Muscle layer of colon (tissue), 2 donors: ENCODE data around the gene PGBD4.

Source experiments
- H3K27ac ChIP-seq: one replicate; pipeline ENCODE4 v1.7.0; 2013; ENCODE audit warnings: low read depth, mild to moderate bottlenecking, low read length, moderate library complexity
- H3K27me3 ChIP-seq, 2 donors: one replicate each; pipeline ENCODE4 v1.7.0; 2013; ENCODE audit warnings: low read length in 2 of 2, mild to moderate bottlenecking in 2 of 2; ENCODE audit not compliant: insufficient read depth in 2 of 2, control insufficient read depth in 1 of 2
- H3K36me3 ChIP-seq: one replicate; pipeline ENCODE4 v1.7.0; 2013; ENCODE audit warnings: mild to moderate bottlenecking, low read length; ENCODE audit not compliant: insufficient read depth
- H3K4me1 ChIP-seq: one replicate; pipeline ENCODE4 v1.7.0; 2013; ENCODE audit warnings: mild to moderate bottlenecking, low read length; ENCODE audit not compliant: insufficient read depth
- H3K4me3 ChIP-seq, 2 donors: one replicate each; pipeline ENCODE4 v1.7.0; 2013; ENCODE audit warnings: low read length in 2 of 2, low read depth in 1 of 2, mild to moderate bottlenecking in 1 of 2, moderate library complexity in 1 of 2
- H3K9ac ChIP-seq: one replicate; pipeline ENCODE4 v1.7.0; 2013; ENCODE audit warnings: low read length
- H3K9me3 ChIP-seq: one replicate; pipeline ENCODE4 v1.7.0; 2013; ENCODE audit warnings: mild to moderate bottlenecking, low read length
- donor health status: abdominal sarcoma.
- donor health status: Adenocarcinoma of cecum.

PGBD4 gene

GRCh38 chr15:34078900-34079299 lies 23.0 kb upstream of the PGBD4 start:
- no peaks in the 10 kb centered on the region for H3K36me3 ChIP-seq

GRCh38 chr15:34079904-34080303 lies 22.0 kb upstream of the PGBD4 start:
- H3K9me3 ChIP-seq = no peaks in the 10 kb centered on the region
- no peaks in the 10 kb centered on the region for H3K27me3 ChIP-seq
- H3K27ac ChIP-seq = no peak overlapping the region
- no peak overlapping the region for H3K9ac ChIP-seq
- no peak overlapping the region for H3K4me3 ChIP-seq
- no peaks in the 10 kb centered on the region for H3K36me3 ChIP-seq
- no peaks in the 10 kb centered on the region for H3K4me1 ChIP-seq

More at GRCh38 chr15:34078900-34079299, 23.0 kb upstream of the PGBD4 start:
- Histone ChIP-seq H3K27ac (no peak overlapping the region), H3K4me1 (no peaks in the 10 kb centered on the region), H3K4me3 (no peak overlapping the region), H3K9me3 (no peaks in the 10 kb centered on the region), H3K27me3 (no peaks in the 10 kb centered on the region), H3K9ac (no peak overlapping the region)

- H3K27ac ChIP-seq = no peak overlapping the region
- no peaks in the 10 kb centered on the region for H3K27me3 ChIP-seq
- H3K36me3 ChIP-seq = peaks cover 13% of the 10 kb centered on the region
- H3K4me3 ChIP-seq = no peak overlapping the region
- no peak overlapping the region for H3K9ac ChIP-seq
- H3K4me1 ChIP-seq = no peaks in the 10 kb centered on the region
- no peaks in the 10 kb centered on the region for H3K9me3 ChIP-seq
Measured at GRCh38 chr15:34084086-34084485, 17.8 kb upstream of the PGBD4 start.

- H3K36me3 ChIP-seq = peaks cover 13% of the 10 kb centered on the region
- no peak overlapping the region for H3K9ac ChIP-seq
- H3K27ac ChIP-seq = no peak overlapping the region
- no peaks in the 10 kb centered on the region for H3K27me3 ChIP-seq
- no peaks in the 10 kb centered on the region for H3K4me1 ChIP-seq
- no peaks in the 10 kb centered on the region for H3K9me3 ChIP-seq
- no peak overlapping the region for H3K4me3 ChIP-seq
Measured at GRCh38 chr15:34085746-34086145, 16.1 kb upstream of the PGBD4 start.

GRCh38 chr15:34099914-34100313 lies 2.0 kb upstream of the PGBD4 start:
- Histone ChIP-seq H3K36me3 (peaks cover 3% of the 10 kb centered on the region), H3K27me3 (no peaks in the 10 kb centered on the region), H3K4me3 (no peak overlapping the region), H3K9ac (no peak overlapping the region), H3K27ac (no peak overlapping the region), H3K9me3 (no peaks in the 10 kb centered on the region), H3K4me1 (peaks cover 25% of the 10 kb centered on the region)

- Histone ChIP-seq H3K36me3 (no peaks in the 10 kb centered on the region), H3K9me3 (no peaks in the 10 kb centered on the region), H3K4me1 (peaks cover 25% of the 10 kb centered on the region), H3K4me3 (peak overlapping the region; percentile 71 to 86), H3K27ac (peak overlapping the region; percentile 91), H3K9ac (peak overlapping the region; percentile 47), H3K27me3 (no peaks in the 10 kb centered on the region)
Measured at GRCh38 chr15:34102175-34102925, 467 bp downstream of the PGBD4 start.

- no peak overlapping the region for H3K9ac ChIP-seq
- no peaks in the 10 kb centered on the region for H3K9me3 ChIP-seq
- H3K4me3 ChIP-seq = no peak overlapping the region
- peaks cover 9% of the 10 kb centered on the region for H3K4me1 ChIP-seq
- H3K36me3 ChIP-seq = no peaks in the 10 kb centered on the region
- no peaks in the 10 kb centered on the region for H3K27me3 ChIP-seq
- no peak overlapping the region for H3K27ac ChIP-seq
Measured at GRCh38 chr15:34106423-34106822, 4.5 kb downstream of the PGBD4 start.

- no peaks in the 10 kb centered on the region for H3K27me3 ChIP-seq
- no peak overlapping the region for H3K9ac ChIP-seq
- no peak overlapping the region for H3K27ac ChIP-seq
- no peaks in the 10 kb centered on the region for H3K36me3 ChIP-seq
- no peaks in the 10 kb centered on the region for H3K9me3 ChIP-seq
- peaks cover 9% of the 10 kb centered on the region for H3K4me1 ChIP-seq
- no peak overlapping the region for H3K4me3 ChIP-seq
Measured at GRCh38 chr15:34107315-34107714, 5.4 kb downstream of the PGBD4 start.

- Histone ChIP-seq H3K36me3 (no peaks in the 10 kb centered on the region), H3K4me1 (no peaks in the 10 kb centered on the region), H3K9me3 (no peaks in the 10 kb centered on the region), H3K27me3 (no peaks in the 10 kb centered on the region), H3K4me3 (no peak overlapping the region), H3K9ac (no peak overlapping the region), H3K27ac (no peak overlapping the region)
Measured at GRCh38 chr15:34109797-34110663, 8.1 kb downstream of the PGBD4 start.

- no peak overlapping the region for H3K4me3 ChIP-seq
- no peaks in the 10 kb centered on the region for H3K36me3 ChIP-seq
- H3K9me3 ChIP-seq = no peaks in the 10 kb centered on the region
- no peaks in the 10 kb centered on the region for H3K4me1 ChIP-seq
- no peaks in the 10 kb centered on the region for H3K27me3 ChIP-seq
- no peak overlapping the region for H3K27ac ChIP-seq
- no peak overlapping the region for H3K9ac ChIP-seq
Measured at GRCh38 chr15:34111488-34111887, 9.6 kb downstream of the PGBD4 start.

- H3K4me3 ChIP-seq = no peak overlapping the region
- H3K9me3 ChIP-seq = no peaks in the 10 kb centered on the region
- H3K4me1 ChIP-seq = no peaks in the 10 kb centered on the region
- peaks cover 0 to 3% of the 10 kb centered on the region in 2 donors for H3K27me3 ChIP-seq
- H3K9ac ChIP-seq = no peak overlapping the region
- no peaks in the 10 kb centered on the region for H3K36me3 ChIP-seq
- no peak overlapping the region for H3K27ac ChIP-seq
Measured at GRCh38 chr15:34114215-34114614, 12.3 kb downstream of the PGBD4 start.
